A673 (cell line): ENCODE data around the gene ACSBG1. TPM values are rescaled to one million over a fixed set of nuclear protein-coding genes. Genes with fewer than 3 reads are reported as not detected.

Experiments used
- BruUV-seq: library from RNA; stranded (reverse); fragments of 400-500 nt; replicated peaks from 2 replicates; lab custom pipeline; 2021; lab: Mats Ljungman, UMichigan
- CTCF ChIA-PET: fragments of 300-600 bp; sonication (Branson Sonifier 250); formaldehyde crosslinking; loops from one replicate; lab custom pipeline; 2022; ENCODE audit warnings: antibody characterized with exemption; lab: Charles Lee
- POLR2A ChIA-PET: fragments of 300-600 bp; sonication (Branson Sonifier 250); formaldehyde crosslinking; loops from one replicate; lab custom pipeline; 2022; ENCODE audit warnings: antibody characterized with exemption; ENCODE audit not compliant: low non-redundant PET; lab: Charles Lee
- DNase-seq: peaks from one replicate; pipeline ENCODE4 v3.0.0-alpha.2; 2015; ENCODE audit warnings: low spot score
- H3K27ac ChIP-seq: fragments of 200-600 bp; sonication (generic); 2 replicates; pipeline ENCODE4 v1.5.1; 2016; ENCODE audit warnings: mixed run types, low read depth, mild to moderate bottlenecking, mixed read lengths, antibody characterized with exemption, low read length; ENCODE audit not compliant: poor library complexity, severe bottlenecking
- H3K27me3 ChIP-seq: fragments of 200-600 bp; sonication (generic); replicated peaks from 2 replicates; pipeline ENCODE4 v1.6.1; 2017; ENCODE audit warnings: mixed run types, low read depth, mild to moderate bottlenecking, mixed read lengths, antibody characterized with exemption, low read length; ENCODE audit not compliant: insufficient read depth, poor library complexity
- H3K36me3 ChIP-seq: fragments of 200-600 bp; sonication (generic); 2 replicates; pipeline ENCODE4 v1.6.1; 2016; ENCODE audit warnings: mixed run types, mild to moderate bottlenecking, mixed read lengths, antibody characterized with exemption, low read length; ENCODE audit not compliant: insufficient read depth, poor library complexity, severe bottlenecking
- H3K4me1 ChIP-seq: fragments of 200-600 bp; sonication (generic); 2 replicates; pipeline ENCODE4 v1.6.1; 2017; ENCODE audit warnings: mixed run types, mild to moderate bottlenecking, mixed read lengths, antibody characterized with exemption, low read length; ENCODE audit not compliant: insufficient read depth, poor library complexity, severe bottlenecking
- H3K4me3 ChIP-seq: fragments of 200-600 bp; sonication (generic); 2 replicates; pipeline ENCODE4 v1.5.1; 2016; ENCODE audit warnings: low read depth, mixed run types, mild to moderate bottlenecking, mixed read lengths, low read length; ENCODE audit not compliant: poor library complexity, severe bottlenecking
- H3K9me3 ChIP-seq: fragments of 200-600 bp; sonication (generic); 2 replicates; pipeline ENCODE4 v1.6.1; 2016; ENCODE audit warnings: mixed run types, low read depth, mild to moderate bottlenecking, mixed read lengths, antibody characterized with exemption, low read length; ENCODE audit not compliant: poor library complexity, severe bottlenecking
- CTCF ChIP-seq: fragments of 300-800, 200-600 bp; sonication (generic); conservative IDR thresholded peaks from 2 replicates; pipeline ENCODE4 v1.5.1; 2017; ENCODE audit warnings: low read depth, mild to moderate bottlenecking, antibody characterized with exemption, low read length, moderate library complexity, mixed read lengths
- EZH2 ChIP-seq: fragments of 200-600 bp; sonication (generic); IDR thresholded peaks from 2 replicates; pipeline ENCODE4 v1.6.1; 2017; ENCODE audit warnings: borderline replicate concordance, low read depth, mild to moderate bottlenecking, mixed read lengths, antibody characterized with exemption, low read length; ENCODE audit not compliant: poor library complexity, severe bottlenecking
- intact Hi-C: fragments of 100-400 bp; cut with micrococcal nuclease; formaldehyde crosslinking; loops from one replicate; pipeline ENCODE4 v1.10.0; 2022; ENCODE audit not compliant: unreplicated experiment
- total RNA-seq: library from RNA; stranded (reverse); gene quantifications from 2 replicates; pipeline ENCODE4 v1.2.3, GENCODE V29; 2021

The ACSBG1 gene
- total RNA-seq, 1 experiment from 2014 or later = 0.45 TPM

- Histone ChIP-seq H3K36me3 (no peaks in the 10 kb centered on the region), H3K27me3 (no peaks in the 10 kb centered on the region), H3K4me1 (peaks cover 17% of the 10 kb centered on the region), H3K27ac (no peak overlapping the region), H3K4me3 (no peak overlapping the region), H3K9me3 (no peaks in the 10 kb centered on the region)
- DNase-seq = no peak
- no TSS peak for BruUV-seq
- intact Hi-C loops = no loop called here
- ChIA-PET CTCF (no interaction called here), POLR2A (no interaction called here)
- TF ChIP-seq CTCF (no peak), EZH2 (no peak)
Observed at GRCh38 chr15:78216276-78217104, 17.9 kb downstream of the ACSBG1 start.

DNA sequence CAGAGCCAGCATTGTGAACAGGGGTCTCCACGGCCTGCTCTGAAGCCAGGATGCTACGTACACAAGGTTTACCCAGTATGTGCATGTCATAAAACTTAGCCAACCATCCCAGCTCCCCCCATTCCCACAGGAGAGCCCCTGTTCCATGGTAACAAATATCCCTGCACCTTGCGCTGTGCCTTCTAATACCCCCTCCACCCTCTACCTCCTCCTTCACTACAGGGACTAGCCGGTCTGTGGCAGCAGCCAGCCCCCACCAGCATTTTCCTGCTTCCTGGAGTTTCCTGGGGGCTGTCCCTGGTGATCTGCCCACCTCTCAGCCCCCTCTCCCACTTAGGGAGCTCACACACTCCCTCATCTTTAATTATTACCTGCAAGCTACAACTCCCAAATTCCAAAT lies 20.4 kb downstream of the ACSBG1 start:
- no peak overlapping the region for H3K27ac ChIP-seq
- no peak overlapping the region for H3K4me3 ChIP-seq
- no peaks in the 10 kb centered on the region for H3K36me3 ChIP-seq
- intact Hi-C loops = no loop called here
- no peak for DNase-seq
- no TSS peak for BruUV-seq
- TF ChIP-seq CTCF (no peak), EZH2 (no peak)
- H3K27me3 ChIP-seq = no peaks in the 10 kb centered on the region
- no peaks in the 10 kb centered on the region for H3K9me3 ChIP-seq
- ChIA-PET POLR2A (no interaction called here), CTCF (no interaction called here)
- H3K4me1 ChIP-seq = no peaks in the 10 kb centered on the region

DNA sequence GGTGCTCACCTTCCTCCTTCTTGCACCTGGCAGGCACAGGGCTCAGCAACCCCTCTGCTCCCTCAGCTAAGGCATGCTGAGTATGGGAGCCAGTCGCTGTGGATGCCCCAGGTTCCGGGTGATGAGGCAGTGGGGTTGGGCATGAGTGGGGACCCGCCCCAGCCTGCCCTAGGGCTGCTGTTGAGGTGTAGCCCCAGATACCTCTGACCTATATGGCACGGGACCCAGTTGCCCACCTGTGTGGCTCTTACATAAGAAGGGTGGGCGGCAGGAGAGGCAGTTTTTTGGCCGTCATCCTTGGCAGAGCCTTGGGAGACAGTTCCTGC lies 21.0 kb downstream of the ACSBG1 start:
- CTCF ChIA-PET = no interaction called here
- no peaks in the 10 kb centered on the region for H3K36me3 ChIP-seq
- H3K27me3 ChIP-seq = no peaks in the 10 kb centered on the region
- intact Hi-C loops = no loop called here
- POLR2A ChIA-PET = no interaction called here
- H3K4me3 ChIP-seq = no peak overlapping the region
- H3K9me3 ChIP-seq = no peaks in the 10 kb centered on the region
- no peak for DNase-seq
- no TSS peak for BruUV-seq
- H3K27ac ChIP-seq = no peak overlapping the region
- TF ChIP-seq EZH2 (no peak), CTCF (no peak)
- no peaks in the 10 kb centered on the region for H3K4me1 ChIP-seq
